ENCODE measurements around the gene YES1. TPM values are rescaled to one million over a fixed set of nuclear protein-coding genes. Genes with fewer than 3 reads are reported as not detected.

The YES1 gene
- 16.8 to 29.5 TPM (median 20.9 TPM) in 5 replicates for total RNA-seq (2022; extraction: Qiagen RNA extraction)

GRCh38 chr18:811892-812375 is at the start of gene YES1:
Gene YES1 (minus strand): TSS chr18:812242. CDS start chr18:756827, 55,415 bp downstream.

GRCh38 chr18:712401-713134 is 99.5 kb downstream of the YES1 start, which contains the start of gene ENOSF1:
Gene ENOSF1 (minus strand): TSS chr18:712630. CDS start chr18:712587, 43 bp downstream.

Other genes starting within 250 kb of the YES1 start
- gene CETN1, start 231.9 kb downstream of the YES1 start, total RNA-seq (2022; extraction: Qiagen RNA extraction): not detected in 5 replicates
- 0.03 TPM in 1 of 5 replicates, not detected in the others for gene CLUL1, start 215.3 kb downstream of the YES1 start, total RNA-seq (2022; extraction: Qiagen RNA extraction)
- 159 to 169 TPM (median 165 TPM) in 5 replicates for gene TYMS, start 154.6 kb downstream of the YES1 start, total RNA-seq (2022; extraction: Qiagen RNA extraction)
- 20.2 to 26.4 TPM (median 23.8 TPM) in 5 replicates for gene ENOSF1, start 99.6 kb downstream of the YES1 start, total RNA-seq (2022; extraction: Qiagen RNA extraction)
- not detected in 5 replicates for gene ADCYAP1, start 92.6 kb upstream of the YES1 start, total RNA-seq (2022; extraction: Qiagen RNA extraction)